ENCODE data around the gene SLC22A17. TPM values are rescaled to one million over a fixed set of nuclear protein-coding genes. Genes with fewer than 3 reads are reported as not detected.

SLC22A17 gene
- total and polyA plus RNA-seq, 4 donors = 1.1 to 14.6 (median 2.6) TPM

DNA sequence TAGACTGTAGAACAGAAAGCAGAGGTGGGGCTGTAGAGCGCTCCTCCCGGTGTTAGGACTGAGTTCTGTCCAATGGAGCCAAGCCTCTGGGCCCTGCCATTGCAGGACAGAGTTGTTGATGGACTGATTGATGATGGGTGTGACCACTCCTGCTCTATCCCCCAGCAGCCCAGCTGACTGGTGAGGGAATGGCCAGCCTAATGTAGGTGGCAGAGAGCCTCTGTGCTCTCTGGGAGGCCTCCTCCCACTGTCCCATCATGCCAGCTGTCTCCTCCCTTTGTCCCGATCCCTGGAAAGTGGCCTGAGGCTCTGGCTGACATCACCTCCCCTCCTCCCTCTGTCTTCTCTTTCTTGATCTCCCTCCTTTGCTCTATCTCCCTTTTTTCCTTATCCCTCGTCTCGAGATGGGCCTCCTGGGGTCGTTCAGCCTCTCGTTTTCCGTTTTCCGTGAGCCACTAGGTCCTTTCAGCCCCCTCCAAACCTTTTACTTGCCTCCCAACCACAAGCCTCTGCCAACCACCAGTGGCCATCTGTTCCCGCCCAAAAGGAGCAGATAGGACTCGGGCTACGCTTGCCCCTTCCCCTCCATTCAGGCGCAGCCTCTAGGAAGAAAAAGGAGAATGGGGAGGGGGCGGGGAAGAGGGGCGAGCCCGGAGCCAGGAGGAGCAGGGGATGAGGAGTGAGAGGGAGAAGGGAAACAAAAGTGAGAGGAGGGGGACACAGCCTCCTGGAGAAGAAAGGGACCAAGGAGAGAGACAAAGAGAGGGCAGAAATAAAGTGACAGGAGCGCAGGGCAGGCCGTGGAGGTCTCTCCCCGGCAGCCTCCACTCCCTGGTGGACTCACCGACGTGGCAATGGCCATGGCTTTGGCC is 11.7 kb upstream of the SLC22A17 start:
- Histone ChIP-seq H3K4me1 (ENCODE audit: control insufficient read depth in 4 of 4, insufficient read depth in 4 of 4, low read length in 3 of 4) (peaks cover 2 to 12% (median 9%) of the 10 kb centered on the region in 4 donors), H3K27ac (ENCODE audit: low read depth in 1 of 2, low read length in 2 of 2) (peak overlapping the region; percentile 54 to 62), H3K9me3 (ENCODE audit: control insufficient read depth in 4 of 4, low read length in 3 of 4) (no peaks in the 10 kb centered on the region), H3K4me3 (ENCODE audit: low read depth in 1 of 3, low read length in 3 of 3) (peak overlapping the region in 1 of 3 donors; percentile 37), H3K27me3 (ENCODE audit: control insufficient read depth in 4 of 4, insufficient read depth in 4 of 4, low read length in 3 of 4) (peaks cover 0 to 8% (median 6%) of the 10 kb centered on the region in 4 donors), H3K9ac (ENCODE audit: low read depth in 1 of 2, low read length in 2 of 2) (no peak overlapping the region), H3K36me3 (ENCODE audit: control insufficient read depth in 4 of 4, insufficient read depth in 3 of 4, low read depth in 1 of 4, low read length in 3 of 4) (no peaks in the 10 kb centered on the region)
- no peak for TF ChIP-seq YY1 (IDR thresholded peaks at IDR 0.05)
- no peak for TF ChIP-seq RXRA (IDR thresholded peaks at IDR 0.05)
- TF ChIP-seq HNF4G (IDR thresholded peaks at IDR 0.05) = no peak
- no peak for TF ChIP-seq RAD21 (IDR thresholded peaks at IDR 0.05)
- TF ChIP-seq NR2F2 (IDR thresholded peaks at IDR 0.05) = no peak
- no peak for TF ChIP-seq HNF4A (conservative IDR thresholded peaks at IDR 0.05)
- no peak for TF ChIP-seq JUND (IDR thresholded peaks at IDR 0.05)
- TF ChIP-seq, protein P1, sequence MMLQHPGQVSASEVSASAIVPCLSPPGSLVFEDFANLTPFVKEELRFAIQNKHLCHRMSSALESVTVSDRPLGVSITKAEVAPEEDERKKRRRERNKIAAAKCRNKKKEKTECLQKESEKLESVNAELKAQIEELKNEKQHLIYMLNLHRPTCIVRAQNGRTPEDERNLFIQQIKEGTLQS (IDR thresholded peaks at IDR 0.05) = no peak
- TF ChIP-seq EGR1 (IDR thresholded peaks at IDR 0.05; ENCODE audit: low read depth in 2 of 2) = no peak
- TF ChIP-seq, protein P2, sequence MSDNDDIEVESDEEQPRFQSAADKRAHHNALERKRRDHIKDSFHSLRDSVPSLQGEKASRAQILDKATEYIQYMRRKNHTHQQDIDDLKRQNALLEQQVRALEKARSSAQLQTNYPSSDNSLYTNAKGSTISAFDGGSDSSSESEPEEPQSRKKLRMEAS (IDR thresholded peaks at IDR 0.05) = no peak
- TF ChIP-seq SP1 (IDR thresholded peaks at IDR 0.05) = no peak
- no peak for TF ChIP-seq FOXA1 (IDR thresholded peaks at IDR 0.05)
- TF ChIP-seq FOXA2 (IDR thresholded peaks at IDR 0.05) = no peak
- no peak for TF ChIP-seq GABPA (IDR thresholded peaks at IDR 0.05 in 1 of 2, conservative IDR thresholded peaks at IDR 0.05 in 1 of 2)
- WGBS = 21% methylated on average over 21 of the region's 21 CpGs
- DNase-seq (ENCODE audit: low spot score) = no peak

DNA sequence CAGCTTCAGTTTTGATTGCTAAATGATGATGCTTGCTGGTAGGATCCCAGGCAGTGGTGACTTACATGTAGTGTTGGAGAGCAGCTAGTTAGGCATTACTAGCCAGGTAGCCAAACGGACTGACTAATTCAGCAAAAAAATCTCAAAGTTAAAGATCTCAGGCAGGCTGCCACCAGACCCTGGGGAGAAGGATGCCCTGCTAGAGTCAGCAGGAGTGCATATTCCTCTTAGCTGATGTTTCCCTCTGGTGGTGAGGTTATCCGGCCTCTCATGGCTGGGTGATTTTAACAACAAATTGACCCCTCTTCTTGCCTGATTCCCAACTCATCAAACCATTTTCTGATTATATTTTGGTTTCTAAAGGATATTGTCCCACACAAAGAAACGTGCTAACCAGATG is 9.5 kb upstream of the SLC22A17 start:
- no peak for TF ChIP-seq JUND (IDR thresholded peaks at IDR 0.05)
- TF ChIP-seq SP1 (IDR thresholded peaks at IDR 0.05) = no peak
- TF ChIP-seq, protein P2 (IDR thresholded peaks at IDR 0.05) = no peak
- TF ChIP-seq EGR1 (IDR thresholded peaks at IDR 0.05; ENCODE audit: low read depth in 2 of 2) = no peak
- TF ChIP-seq, protein P3, sequence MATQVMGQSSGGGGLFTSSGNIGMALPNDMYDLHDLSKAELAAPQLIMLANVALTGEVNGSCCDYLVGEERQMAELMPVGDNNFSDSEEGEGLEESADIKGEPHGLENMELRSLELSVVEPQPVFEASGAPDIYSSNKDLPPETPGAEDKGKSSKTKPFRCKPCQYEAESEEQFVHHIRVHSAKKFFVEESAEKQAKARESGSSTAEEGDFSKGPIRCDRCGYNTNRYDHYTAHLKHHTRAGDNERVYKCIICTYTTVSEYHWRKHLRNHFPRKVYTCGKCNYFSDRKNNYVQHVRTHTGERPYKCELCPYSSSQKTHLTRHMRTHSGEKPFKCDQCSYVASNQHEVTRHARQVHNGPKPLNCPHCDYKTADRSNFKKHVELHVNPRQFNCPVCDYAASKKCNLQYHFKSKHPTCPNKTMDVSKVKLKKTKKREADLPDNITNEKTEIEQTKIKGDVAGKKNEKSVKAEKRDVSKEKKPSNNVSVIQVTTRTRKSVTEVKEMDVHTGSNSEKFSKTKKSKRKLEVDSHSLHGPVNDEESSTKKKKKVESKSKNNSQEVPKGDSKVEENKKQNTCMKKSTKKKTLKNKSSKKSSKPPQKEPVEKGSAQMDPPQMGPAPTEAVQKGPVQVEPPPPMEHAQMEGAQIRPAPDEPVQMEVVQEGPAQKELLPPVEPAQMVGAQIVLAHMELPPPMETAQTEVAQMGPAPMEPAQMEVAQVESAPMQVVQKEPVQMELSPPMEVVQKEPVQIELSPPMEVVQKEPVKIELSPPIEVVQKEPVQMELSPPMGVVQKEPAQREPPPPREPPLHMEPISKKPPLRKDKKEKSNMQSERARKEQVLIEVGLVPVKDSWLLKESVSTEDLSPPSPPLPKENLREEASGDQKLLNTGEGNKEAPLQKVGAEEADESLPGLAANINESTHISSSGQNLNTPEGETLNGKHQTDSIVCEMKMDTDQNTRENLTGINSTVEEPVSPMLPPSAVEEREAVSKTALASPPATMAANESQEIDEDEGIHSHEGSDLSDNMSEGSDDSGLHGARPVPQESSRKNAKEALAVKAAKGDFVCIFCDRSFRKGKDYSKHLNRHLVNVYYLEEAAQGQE (IDR thresholded peaks at IDR 0.05) = no peak
- no peak for TF ChIP-seq HNF4G (IDR thresholded peaks at IDR 0.05)
- no peak for TF ChIP-seq RAD21 (IDR thresholded peaks at IDR 0.05)
- no peak for TF ChIP-seq NR2F2 (IDR thresholded peaks at IDR 0.05)
- no peak for TF ChIP-seq FOXA2 (IDR thresholded peaks at IDR 0.05)
- TF ChIP-seq GABPA (IDR thresholded peaks at IDR 0.05 in 1 of 2, conservative IDR thresholded peaks at IDR 0.05 in 1 of 2) = no peak
- TF ChIP-seq, protein P4, sequence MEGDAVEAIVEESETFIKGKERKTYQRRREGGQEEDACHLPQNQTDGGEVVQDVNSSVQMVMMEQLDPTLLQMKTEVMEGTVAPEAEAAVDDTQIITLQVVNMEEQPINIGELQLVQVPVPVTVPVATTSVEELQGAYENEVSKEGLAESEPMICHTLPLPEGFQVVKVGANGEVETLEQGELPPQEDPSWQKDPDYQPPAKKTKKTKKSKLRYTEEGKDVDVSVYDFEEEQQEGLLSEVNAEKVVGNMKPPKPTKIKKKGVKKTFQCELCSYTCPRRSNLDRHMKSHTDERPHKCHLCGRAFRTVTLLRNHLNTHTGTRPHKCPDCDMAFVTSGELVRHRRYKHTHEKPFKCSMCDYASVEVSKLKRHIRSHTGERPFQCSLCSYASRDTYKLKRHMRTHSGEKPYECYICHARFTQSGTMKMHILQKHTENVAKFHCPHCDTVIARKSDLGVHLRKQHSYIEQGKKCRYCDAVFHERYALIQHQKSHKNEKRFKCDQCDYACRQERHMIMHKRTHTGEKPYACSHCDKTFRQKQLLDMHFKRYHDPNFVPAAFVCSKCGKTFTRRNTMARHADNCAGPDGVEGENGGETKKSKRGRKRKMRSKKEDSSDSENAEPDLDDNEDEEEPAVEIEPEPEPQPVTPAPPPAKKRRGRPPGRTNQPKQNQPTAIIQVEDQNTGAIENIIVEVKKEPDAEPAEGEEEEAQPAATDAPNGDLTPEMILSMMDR (IDR thresholded peaks at IDR 0.05; ENCODE audit: low read depth, low read length, missing input control) = no peak
- no peak for TF ChIP-seq FOXA1 (IDR thresholded peaks at IDR 0.05)
- TF ChIP-seq, protein P1 (IDR thresholded peaks at IDR 0.05) = no peak
- TF ChIP-seq YY1 (IDR thresholded peaks at IDR 0.05) = no peak
- no peak for TF ChIP-seq TAF1 (conservative IDR thresholded peaks at IDR 0.05)
- TF ChIP-seq, protein P5, sequence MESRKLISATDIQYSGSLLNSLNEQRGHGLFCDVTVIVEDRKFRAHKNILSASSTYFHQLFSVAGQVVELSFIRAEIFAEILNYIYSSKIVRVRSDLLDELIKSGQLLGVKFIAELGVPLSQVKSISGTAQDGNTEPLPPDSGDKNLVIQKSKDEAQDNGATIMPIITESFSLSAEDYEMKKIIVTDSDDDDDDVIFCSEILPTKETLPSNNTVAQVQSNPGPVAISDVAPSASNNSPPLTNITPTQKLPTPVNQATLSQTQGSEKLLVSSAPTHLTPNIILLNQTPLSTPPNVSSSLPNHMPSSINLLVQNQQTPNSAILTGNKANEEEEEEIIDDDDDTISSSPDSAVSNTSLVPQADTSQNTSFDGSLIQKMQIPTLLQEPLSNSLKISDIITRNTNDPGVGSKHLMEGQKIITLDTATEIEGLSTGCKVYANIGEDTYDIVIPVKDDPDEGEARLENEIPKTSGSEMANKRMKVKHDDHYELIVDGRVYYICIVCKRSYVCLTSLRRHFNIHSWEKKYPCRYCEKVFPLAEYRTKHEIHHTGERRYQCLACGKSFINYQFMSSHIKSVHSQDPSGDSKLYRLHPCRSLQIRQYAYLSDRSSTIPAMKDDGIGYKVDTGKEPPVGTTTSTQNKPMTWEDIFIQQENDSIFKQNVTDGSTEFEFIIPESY (IDR thresholded peaks at IDR 0.05) = no peak
- no peaks in the 10 kb centered on the region for H3K9me3 ChIP-seq (ENCODE audit: control insufficient read depth in 4 of 4, low read length in 3 of 4)
- no peak overlapping the region for H3K9ac ChIP-seq (ENCODE audit: low read depth in 1 of 2, low read length in 2 of 2)
- H3K4me1 ChIP-seq (ENCODE audit: control insufficient read depth in 4 of 4, insufficient read depth in 4 of 4, low read length in 3 of 4) = peaks cover 2 to 12% (median 9%) of the 10 kb centered on the region in 4 donors
- H3K36me3 ChIP-seq (ENCODE audit: control insufficient read depth in 4 of 4, insufficient read depth in 3 of 4, low read depth in 1 of 4, low read length in 3 of 4) = no peaks in the 10 kb centered on the region
- no peak overlapping the region for H3K27ac ChIP-seq (ENCODE audit: low read depth in 1 of 2, low read length in 2 of 2)
- no peak overlapping the region for H3K4me3 ChIP-seq (ENCODE audit: low read depth in 1 of 3, low read length in 3 of 3)
- no peak for DNase-seq (ENCODE audit: low spot score)
- WGBS = 48% methylated on average over 3 of the region's 3 CpGs
- peaks cover 0 to 8% (median 6%) of the 10 kb centered on the region in 4 donors for H3K27me3 ChIP-seq (ENCODE audit: control insufficient read depth in 4 of 4, insufficient read depth in 4 of 4, low read length in 3 of 4)
